ENCODE results near the gene FSTL4.

DNA sequence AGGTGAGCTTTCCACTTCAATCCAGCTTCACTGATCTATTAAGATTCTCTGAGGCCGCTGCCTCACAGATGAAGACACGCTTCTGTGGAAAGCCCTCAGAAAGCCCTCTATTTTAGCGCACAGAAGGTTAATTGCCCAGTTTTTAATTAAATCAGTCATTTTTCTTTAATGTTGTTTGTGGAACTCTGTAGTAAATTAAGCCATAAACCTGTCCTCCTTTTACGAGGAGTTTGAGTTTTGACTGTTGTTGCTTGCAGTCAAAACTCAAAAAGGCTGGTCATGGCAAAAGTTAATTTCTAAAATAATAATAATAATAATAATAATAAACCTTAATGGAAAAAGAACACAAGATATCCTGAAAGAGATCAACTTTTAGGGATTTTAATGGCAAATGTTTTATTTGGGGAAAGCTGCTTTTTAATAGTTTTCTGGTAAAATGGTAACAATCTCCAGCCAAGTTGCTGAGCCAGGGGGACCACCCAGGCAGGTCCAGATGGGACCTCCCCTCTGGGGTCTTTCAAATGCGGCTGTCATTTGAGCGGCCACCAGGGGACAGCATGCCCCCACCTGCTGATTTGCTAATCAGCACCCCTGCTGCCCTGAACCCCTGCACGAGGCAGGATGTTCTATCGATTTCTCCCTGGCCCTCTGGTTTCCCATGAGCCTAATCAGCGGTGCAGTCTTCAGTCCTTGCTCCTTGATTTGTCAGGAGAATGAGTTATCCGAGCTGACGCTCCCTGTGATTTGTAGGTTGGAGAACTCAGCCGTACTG lies 247.2 kb downstream of the FSTL4 start:
- TF ChIP-seq, protein P1, sequence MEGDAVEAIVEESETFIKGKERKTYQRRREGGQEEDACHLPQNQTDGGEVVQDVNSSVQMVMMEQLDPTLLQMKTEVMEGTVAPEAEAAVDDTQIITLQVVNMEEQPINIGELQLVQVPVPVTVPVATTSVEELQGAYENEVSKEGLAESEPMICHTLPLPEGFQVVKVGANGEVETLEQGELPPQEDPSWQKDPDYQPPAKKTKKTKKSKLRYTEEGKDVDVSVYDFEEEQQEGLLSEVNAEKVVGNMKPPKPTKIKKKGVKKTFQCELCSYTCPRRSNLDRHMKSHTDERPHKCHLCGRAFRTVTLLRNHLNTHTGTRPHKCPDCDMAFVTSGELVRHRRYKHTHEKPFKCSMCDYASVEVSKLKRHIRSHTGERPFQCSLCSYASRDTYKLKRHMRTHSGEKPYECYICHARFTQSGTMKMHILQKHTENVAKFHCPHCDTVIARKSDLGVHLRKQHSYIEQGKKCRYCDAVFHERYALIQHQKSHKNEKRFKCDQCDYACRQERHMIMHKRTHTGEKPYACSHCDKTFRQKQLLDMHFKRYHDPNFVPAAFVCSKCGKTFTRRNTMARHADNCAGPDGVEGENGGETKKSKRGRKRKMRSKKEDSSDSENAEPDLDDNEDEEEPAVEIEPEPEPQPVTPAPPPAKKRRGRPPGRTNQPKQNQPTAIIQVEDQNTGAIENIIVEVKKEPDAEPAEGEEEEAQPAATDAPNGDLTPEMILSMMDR (IDR thresholded peaks at IDR 0.05; ENCODE audit: low read length), result peak; percentile 10; the same call in 1 of the 2 replicates
- no peak for TF ChIP-seq EZH2 (optimal IDR thresholded peaks at IDR 0.05; ENCODE audit: low read depth, low read length)
